Pons (tissue), 1 donor: ENCODE results near the gene YPEL3.
"Not testable (repeated sequence)": the region's sequence is repeated elsewhere in the genome, so short reads cannot be mapped to it uniquely, and the experiment has no call there.

Source experiments
- DNase-seq: peaks from one replicate; pipeline ENCODE4 v3.0.0-alpha.2; 2016; ENCODE audit warnings: low spot score

The YPEL3 gene

DNA sequence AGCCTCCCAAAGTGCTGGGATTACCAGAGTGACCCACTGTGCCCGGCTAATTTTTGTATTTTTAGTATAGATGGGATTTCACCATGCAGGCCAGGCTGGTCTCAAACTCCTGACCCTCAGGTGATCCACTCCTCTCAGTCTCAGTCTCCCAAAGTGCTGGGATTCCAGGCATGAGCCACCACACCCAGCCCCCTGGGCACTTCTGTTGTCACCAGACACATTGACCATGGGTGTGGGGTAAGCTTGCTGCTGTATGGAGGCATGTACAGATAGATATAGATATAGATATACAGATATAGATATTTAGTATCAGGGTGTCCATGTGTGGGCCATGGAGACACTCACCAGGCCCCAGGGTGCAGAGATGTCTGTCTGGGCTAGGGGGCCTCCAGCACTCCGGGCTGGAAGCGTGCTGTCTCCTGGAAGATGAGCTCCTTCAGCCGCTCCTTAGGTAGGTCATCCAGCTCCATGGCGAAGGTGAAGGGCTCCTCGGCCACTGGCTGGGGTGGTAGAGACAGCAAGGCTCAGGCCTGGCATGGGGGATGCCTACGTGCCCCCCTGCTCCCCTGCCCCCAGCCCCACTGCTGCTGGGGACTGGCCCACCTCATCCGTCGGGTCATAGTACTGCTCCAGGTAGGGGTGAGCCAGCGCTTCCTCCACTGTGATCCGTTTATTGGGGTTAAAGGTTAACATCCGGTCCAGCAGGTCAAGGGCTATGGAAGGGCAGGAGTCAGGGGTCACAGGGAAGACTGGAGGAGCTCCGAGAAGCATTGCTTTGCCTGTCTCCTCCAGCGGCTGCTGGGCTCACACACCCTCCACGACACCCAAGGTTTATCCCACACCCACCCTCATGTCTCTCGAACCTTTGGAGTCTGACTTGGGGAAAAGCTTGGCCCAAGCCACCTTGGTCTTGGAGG is 20.5 kb upstream of the YPEL3 start:
- no peak for DNase-seq

DNA sequence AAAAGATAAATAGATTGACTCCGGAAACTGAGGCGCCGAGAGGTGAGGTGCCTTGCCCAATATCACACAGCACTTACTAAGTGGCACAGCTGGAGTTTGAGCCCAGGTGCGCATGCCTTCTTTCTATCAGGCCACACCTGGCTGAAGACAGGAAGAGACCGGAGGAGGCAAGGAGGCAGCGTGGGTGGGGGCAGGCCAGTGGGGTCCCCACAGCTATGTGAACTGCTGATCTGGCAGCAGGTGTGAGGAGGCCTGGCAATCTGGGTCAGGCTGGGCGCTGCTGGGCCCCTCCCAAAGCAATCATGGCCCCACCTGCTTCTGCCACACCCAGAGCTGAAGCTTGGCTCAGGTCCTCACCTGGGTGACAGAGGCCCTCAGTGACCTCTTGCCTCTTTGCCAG is 19.2 kb upstream of the YPEL3 start:
- no peak for DNase-seq

DNA sequence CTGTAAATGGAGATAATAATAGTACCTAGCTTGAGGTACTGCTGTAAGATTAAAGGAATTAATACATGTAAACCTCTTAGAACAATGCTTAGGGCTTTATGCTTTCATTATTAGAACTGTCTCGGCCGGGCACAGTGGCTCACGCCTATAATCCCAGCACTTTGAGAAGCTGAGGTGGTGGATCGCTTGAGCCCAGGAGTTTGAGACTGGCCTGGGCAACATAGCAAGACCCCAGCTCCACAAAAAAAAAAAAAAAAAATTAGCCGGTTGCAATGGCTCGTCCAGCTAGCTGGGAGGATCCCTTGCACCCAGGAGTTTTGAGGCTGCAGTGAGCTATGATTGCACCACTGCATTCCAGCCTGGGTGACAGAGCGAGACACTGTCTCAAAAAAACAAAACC is 18.8 kb upstream of the YPEL3 start:
- not testable (repeated sequence) for DNase-seq

DNA sequence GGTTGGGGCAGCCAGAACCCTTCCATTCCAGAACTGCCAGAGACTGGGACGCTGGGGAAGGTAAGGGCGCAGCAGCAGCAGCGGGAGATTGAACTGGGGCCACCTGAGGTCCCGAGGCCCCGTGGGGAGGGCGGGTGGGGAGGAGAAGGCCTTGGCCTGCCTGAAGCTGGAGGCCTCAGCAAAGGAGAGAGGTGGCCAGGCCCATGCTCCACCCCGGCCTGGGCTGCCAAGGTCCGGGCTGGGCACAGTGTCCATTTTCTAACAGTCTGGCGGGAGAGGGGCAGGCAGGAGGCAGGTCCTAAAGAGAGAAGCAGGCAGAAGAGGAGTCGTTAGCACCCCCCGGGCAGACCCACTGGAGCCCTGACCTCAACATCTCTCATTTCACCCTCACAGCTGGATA is 18.4 kb upstream of the YPEL3 start:
- DNase-seq, result no peak

- DNase-seq, result no peak
Measured at GRCh38 chr16:30113711-30114333, 17.8 kb upstream of the YPEL3 start.

GRCh38 chr16:30113031-30113710 is 17.2 kb upstream of the YPEL3 start, which contains the start of gene GDPD3:
Gene GDPD3, minus strand, starts transcription at chr16:30113537. Its CDS starts 59 bp downstream, at chr16:30113478.
- DNase-seq, result no peak

GRCh38 chr16:30112197-30113030 is 16.4 kb upstream of the YPEL3 start:
- DNase-seq, result no peak

DNA sequence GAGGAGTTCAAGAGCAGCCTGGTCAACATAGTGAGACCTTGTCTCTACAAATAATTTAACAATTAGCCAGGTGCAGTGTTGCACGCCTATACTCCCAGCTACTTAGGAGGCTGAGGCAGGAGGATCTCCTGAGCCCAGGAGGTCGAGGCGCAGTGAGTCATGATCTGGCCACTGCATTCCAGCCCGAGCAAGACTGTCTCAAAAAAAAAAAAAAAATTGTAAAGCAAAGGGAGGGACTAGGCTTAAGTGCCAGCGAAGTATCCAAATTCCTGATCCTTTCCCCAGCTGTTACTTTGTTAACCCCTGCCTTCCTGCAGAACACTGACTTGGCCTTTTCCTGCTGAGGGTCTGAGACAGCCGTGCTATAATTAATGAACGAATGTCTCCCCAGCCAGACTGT is 14.6 kb upstream of the YPEL3 start:
- DNase-seq, result no peak

GRCh38 chr16:30108059-30108850 is 12.2 kb upstream of the YPEL3 start:
- no peak for DNase-seq

DNA sequence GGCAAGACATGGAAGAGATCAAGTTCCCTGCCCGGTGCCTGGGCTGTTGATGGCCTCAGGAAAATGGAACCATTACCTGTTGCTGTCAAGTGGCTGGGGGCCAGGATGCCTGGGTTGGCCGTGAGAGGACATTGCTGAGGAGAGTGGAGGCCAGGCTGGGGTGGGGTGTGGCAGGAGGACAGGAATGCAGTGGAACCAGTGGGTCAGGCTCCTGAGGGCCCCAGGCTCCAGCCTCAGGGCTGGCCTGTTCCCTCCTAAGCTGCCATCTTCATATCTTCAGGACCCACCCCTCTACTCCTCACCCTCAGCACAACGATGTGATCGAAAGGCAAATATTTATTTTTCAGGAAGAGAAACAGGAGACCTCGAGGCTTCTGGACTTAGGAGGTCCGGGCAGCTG is 8.5 kb upstream of the YPEL3 start:
- DNase-seq, result no peak

DNA sequence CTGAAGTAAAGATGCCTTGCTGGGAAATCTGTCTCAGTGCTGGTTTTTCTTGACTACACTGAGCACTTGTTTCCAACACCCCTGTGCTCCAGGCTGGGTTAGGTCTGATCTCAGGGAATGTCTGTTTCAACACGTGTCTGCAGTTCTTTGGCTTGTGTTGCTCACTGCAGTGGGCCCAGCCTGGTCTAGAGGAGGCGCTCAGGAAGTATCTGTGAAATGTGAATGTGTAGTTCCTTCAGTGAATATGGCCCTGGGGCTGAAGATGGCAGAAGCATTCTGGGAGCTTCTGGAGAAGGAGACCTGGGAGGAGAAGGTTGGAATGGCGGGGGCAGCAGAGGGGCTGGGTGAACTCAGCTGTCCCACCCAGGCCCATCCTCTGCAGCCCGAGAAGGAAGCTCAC is 8.1 kb upstream of the YPEL3 start:
- no peak for DNase-seq

DNA sequence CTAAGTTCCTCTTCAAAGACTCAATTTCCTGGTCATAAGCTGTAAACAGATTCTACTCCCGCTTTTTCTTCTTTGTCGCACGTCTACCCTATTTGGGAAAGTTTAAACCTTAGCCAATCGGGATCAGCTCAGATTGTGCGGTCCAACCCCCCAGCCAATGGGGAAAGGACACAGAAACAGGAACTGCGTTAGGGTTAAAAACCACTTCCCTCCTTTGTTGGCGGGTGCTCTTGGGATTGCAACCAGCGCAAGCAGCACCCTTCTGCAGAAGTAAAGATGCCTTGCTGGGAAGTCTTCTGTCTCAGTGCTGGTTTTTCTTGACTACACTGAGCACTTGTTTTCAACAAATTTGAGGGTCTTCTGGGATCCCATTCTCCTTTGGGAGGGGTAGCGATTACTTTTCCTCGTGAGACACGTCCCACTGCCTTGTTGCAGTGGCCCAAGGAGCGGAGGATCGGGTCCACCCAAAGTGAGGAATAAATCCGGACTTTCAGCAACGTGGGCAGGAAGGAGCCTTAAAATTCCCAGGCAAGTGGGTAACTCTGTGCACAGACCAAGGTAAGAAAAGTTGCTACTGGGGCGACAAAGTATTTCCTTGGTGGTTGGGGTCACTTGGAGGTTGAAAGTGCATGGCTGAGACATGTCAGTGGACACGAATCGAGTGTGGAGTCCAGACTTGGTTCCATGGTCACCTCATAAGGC is 1.0 kb upstream of the YPEL3 start:
- no peak for DNase-seq

DNA sequence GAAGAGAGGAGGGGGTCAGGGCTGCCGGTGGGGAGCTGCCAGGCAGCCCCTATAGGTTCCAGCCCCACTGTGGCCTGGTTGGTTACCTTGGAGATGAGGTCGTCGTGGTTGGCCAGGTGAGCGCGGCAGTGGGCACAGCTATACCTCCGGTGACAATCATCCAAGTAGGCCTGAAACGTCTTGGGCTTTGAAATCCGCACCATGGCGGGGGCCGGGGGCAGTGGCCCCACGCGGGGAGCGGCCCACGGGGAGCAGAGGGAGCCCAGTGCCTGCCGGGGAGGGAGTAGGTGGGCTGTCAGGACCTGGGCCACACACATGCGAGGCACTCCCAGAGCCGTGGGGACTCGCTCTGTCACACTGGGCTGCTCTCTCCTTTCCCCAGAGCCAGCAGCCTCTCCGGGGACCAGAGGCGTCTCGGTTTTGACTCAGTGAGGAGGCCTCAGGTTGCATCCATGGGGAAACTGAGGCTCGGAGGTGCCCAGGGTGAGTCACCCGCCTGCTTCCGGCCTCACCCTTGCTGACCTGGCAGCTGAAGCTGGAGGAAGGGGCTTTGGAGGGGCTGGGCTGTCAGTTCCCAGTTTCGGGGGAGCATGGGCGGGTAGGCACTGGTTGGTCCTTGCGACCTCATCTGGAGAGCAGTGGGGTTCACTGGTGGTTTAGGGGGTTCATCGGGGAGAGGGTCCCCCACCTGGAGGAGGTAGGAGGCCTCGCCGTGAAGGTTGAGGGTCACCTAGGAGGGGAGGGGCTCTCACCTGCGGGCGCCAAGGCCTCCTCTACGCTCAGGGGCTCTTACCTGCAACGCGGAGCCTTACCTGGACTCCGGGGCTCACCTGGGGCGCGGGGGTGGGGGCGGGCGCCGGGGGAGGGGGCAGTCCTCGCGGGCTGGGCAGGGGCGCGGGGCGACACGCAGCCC is 591 bp downstream of the YPEL3 start:
- DNase-seq, result no peak

GRCh38 chr16:30094541-30095165 is 1.4 kb downstream of the YPEL3 start:
- DNase-seq, result no peak

DNA sequence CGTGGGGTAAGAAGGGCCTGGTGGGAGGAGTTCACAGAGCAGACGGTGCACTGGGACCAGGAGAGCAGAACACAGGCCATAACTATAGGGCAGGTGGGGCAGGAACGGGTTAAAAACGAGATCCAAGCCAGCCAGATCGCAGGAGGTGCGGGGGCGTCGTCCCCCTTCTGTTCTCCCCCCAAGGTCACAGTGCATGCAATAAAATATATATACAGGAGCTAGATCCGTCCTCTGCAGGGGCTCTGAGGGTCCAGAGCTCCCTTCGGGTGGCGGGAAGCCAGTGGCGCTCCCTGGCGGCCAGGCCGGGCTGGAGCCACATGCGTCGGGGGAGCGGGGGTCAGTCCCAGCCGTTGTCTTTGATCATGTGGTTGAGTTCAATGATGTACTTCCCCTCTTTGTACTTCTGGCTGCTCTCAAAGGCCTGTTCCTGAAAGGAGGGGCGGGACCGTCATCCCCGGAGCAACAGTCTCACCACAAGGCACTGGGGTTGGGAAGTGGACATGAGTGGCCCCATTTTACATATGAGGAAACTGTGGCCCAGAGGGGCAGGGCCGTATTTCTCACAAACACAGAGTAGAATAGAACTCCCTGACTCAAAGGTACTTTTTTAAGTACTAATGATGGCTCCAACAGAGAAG is 3.5 kb downstream of the YPEL3 start:
- peak; percentile 88 for DNase-seq

GRCh38 chr16:30091474-30092372 is 4.3 kb downstream of the YPEL3 start, which contains the start of gene TBX6:
Gene TBX6, minus strand, starts transcription at chr16:30091924. Its CDS starts 731 bp downstream, at chr16:30091193.
- DNase-seq, result peak; percentile 91
